ENCODE data around the gene NDST3. TPM values are rescaled to one million over a fixed set of nuclear protein-coding genes. Genes with fewer than 3 reads are reported as not detected.

Gene NDST3
- polyA plus RNA-seq, 1 of the 3 experiments (the other 2 are of a cell fraction), result 1.2 TPM

- TF ChIP-seq ZBTB33 (IDR thresholded peaks at IDR 0.05; ENCODE audit: borderline replicate concordance, low read depth), result no peak
These were observed 19.5 kb upstream of the NDST3 start (continued) for GRCh38 chr4:118014831-118015230.

GRCh38 chr4:118018381-118019145 lies 15.7 kb upstream of the NDST3 start:
- Histone ChIP-seq H3K9ac (no peak overlapping the region), H3K9me3 (no peaks in the 10 kb centered on the region; the same call in 1 of the 2 replicates), H3K27me3 (ENCODE audit: insufficient read depth) (no peaks in the 10 kb centered on the region), H3K27ac (ENCODE audit: low read depth in 2 of 2, low read length in 1 of 2) (no peak overlapping the region), H2AFZ (ENCODE audit: low read depth) (no peak overlapping the region), H3F3A (replicated peaks; ENCODE audit: insufficient read depth) (no peaks in the 10 kb centered on the region), H3K4me2 (no peak overlapping the region), H4K20me1 (ENCODE audit: insufficient read depth) (no peaks in the 10 kb centered on the region), H3K4me1 (ENCODE audit: control insufficient read depth in 1 of 2, insufficient read depth in 2 of 2, low read depth in 1 of 2, low read length in 1 of 2) (no peaks in the 10 kb centered on the region; a peak in 1 of 4 replicates), H3K4me3 (ENCODE audit: low read depth in 2 of 2, low read length in 1 of 2) (no peak overlapping the region), H3K9me2 (no peaks in the 10 kb centered on the region), H3K79me2 (ENCODE audit: insufficient read depth) (no peaks in the 10 kb centered on the region), H3K36me3 (replicated peaks in 1 of 2; ENCODE audit: control insufficient read depth in 1 of 2, insufficient read depth in 2 of 2, low read length in 1 of 2) (no peaks in the 10 kb centered on the region)
- no peak for DNase-seq
- CTCF ChIA-PET, result interaction anchor here (0.6 to 2.1 kb wide), 3 partner anchors 12 to 866 kb away, joined by 4 to 9 read pairs (median 4); no protein-coding TSS in a partner anchor
- POLR2A ChIA-PET, result no interaction called here
- TF ChIP-seq MEF2A (IDR thresholded peaks at IDR 0.05; ENCODE audit: borderline replicate concordance, low read depth), result no peak
- TF ChIP-seq SIN3A (IDR thresholded peaks at IDR 0.05; ENCODE audit: borderline replicate concordance, low read depth, low read length), result no peak
- no peak for TF ChIP-seq YY1 (IDR thresholded peaks at IDR 0.05; ENCODE audit: low read depth)
- no peak for TF ChIP-seq EP300 (IDR thresholded peaks at IDR 0.05; ENCODE audit: borderline replicate concordance in 1 of 2, low read depth in 1 of 2, low read length in 1 of 2)
- no peak for TF ChIP-seq CHD2 (IDR thresholded peaks at IDR 0.05; ENCODE audit: low read length, partially characterized antibody)
- no peak for TF ChIP-seq ZBTB33 (IDR thresholded peaks at IDR 0.05; ENCODE audit: borderline replicate concordance, low read depth)
- TF ChIP-seq EZH2phosphoT487 (IDR thresholded peaks at IDR 0.05; ENCODE audit: borderline replicate concordance, low read depth), result no peak
- no peak for TF ChIP-seq USF1 (IDR thresholded peaks at IDR 0.05; ENCODE audit: borderline replicate concordance, low read depth)
- TF ChIP-seq PBX3 (IDR thresholded peaks at IDR 0.05), result no peak
- TF ChIP-seq USF2 (IDR thresholded peaks at IDR 0.05; ENCODE audit: borderline replicate concordance, low read depth, low read length), result no peak
- no peak for TF ChIP-seq JUND (IDR thresholded peaks at IDR 0.05)

All from SK-N-SH (cell line).